Chondrocyte (in vitro differentiated cells): ENCODE measurements around the gene SLC35G2. TPM values are rescaled to one million over a fixed set of nuclear protein-coding genes. Genes with fewer than 3 reads are reported as not detected.
"Not testable (repeated sequence)": the region's sequence is repeated elsewhere in the genome, so short reads cannot be mapped to it uniquely, and the experiment has no call there.

Experiments
- DNase-seq: peaks from one replicate; pipeline ENCODE4 v3.0.0; 2021; ENCODE audit warnings: mixed read lengths, low spot score
- H3K27ac Mint-ChIP-seq: one replicate; pipeline ENCODE4 v1.8.0; 2021; ENCODE audit warnings: mild to moderate bottlenecking, moderate library complexity, mixed read lengths; ENCODE audit not compliant: unreplicated experiment
- H3K27me3 Mint-ChIP-seq: 2 replicates; pipeline ENCODE4 v1.8.0; 2021; ENCODE audit warnings: low read depth, mixed read lengths
- H3K36me3 Mint-ChIP-seq: 2 replicates; pipeline ENCODE4 v1.8.0; 2021; ENCODE audit warnings: low read depth, mixed read lengths
- H3K4me1 Mint-ChIP-seq: 2 replicates; pipeline ENCODE4 v1.8.0; 2021; ENCODE audit warnings: low read depth, mild to moderate bottlenecking, mixed read lengths
- H3K4me3 Mint-ChIP-seq: one replicate; pipeline ENCODE4 v1.8.0; 2021; ENCODE audit warnings: mild to moderate bottlenecking, moderate library complexity, mixed read lengths; ENCODE audit not compliant: unreplicated experiment
- H3K9me3 Mint-ChIP-seq: 2 replicates; pipeline ENCODE4 v1.8.0; 2021; ENCODE audit warnings: low read depth, mixed read lengths
- CTCF ChIP-seq: fragments of 200-600 bp; sonication (generic); IDR thresholded peaks from 2 replicates; pipeline ENCODE4 v1.5.0; 2021; ENCODE audit warnings: antibody characterized with exemption, mild to moderate bottlenecking, moderate library complexity
- total RNA-seq: library from RNA; stranded (reverse); gene quantifications from 3 replicates; pipeline ENCODE4 v1.2.1, GENCODE V29; 2021

Gene SLC35G2
- total RNA-seq, 1 donor from 2014 or later = 3.8 TPM

DNA sequence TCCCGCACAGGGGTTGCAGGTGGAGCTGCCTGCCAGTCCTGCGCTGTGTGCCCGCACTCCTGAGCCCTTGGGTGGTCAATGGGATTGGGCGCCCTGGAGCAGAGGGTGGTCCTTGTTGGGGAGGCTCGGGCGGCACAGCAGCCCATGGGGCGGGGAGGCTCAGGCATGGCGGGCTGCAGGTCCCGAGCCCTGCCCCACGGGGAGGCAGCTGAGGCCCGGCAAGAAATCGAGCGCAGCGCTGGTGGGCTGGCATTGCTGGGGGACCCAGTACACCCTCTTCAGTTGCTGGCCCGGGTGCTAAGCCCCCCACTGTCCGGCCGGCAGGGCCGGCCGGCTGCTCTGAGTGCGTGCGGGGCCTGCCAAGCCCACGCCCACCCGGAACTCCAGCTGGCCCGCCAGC is 71.0 kb downstream of the SLC35G2 start:
- peaks cover 6% of the 10 kb centered on the region for H3K36me3 Mint-ChIP-seq
- no peaks in the 10 kb centered on the region for H3K9me3 Mint-ChIP-seq

DNA sequence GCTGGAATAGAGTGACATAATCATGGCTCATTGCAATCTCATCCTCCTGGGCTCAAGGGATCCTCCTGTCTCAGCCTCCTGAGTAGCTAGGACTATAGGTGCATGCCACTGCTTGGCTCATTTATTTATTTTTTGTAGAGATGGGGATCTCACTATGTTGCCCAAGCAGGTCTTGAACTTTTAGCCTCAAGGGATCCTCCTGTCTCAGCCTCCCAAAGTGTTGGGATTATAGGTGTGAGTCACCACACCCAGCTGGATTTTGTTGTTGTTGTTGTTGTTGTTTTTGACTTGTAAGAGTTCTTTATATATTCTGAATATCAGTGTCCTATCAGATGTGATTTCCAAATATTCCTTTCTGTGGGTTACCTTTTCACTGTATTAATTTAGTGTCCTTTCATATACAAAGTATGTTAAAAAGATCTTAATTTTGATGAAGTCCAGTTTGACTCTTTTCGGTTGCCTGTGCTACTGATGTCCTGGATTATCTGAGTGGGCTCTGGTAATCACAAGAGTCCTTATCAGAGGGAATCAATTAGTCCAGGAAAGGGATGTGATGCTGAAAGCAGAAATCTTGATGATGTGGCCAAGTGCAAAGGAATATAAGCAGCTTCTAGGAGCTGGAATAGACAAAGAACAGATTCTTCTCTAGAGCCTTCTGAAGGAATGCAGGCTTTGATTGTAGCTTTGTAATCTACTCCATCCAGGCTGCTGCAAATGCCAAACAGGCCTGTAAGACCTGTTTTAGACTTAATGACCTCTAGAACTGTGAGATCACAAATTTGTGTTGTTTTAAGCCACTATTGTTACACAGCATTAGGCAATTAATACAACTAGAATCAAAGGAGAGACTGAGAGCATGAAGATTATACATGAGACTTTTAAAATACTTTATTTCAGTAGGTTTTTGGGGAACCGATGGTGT is 73.3 kb downstream of the SLC35G2 start:
- Mint-ChIP-seq H3K27ac (no peak overlapping the region), H3K27me3 (no peaks in the 10 kb centered on the region), H3K36me3 (peaks cover 6% of the 10 kb centered on the region), H3K4me1 (peaks cover 9% of the 10 kb centered on the region), H3K9me3 (no peaks in the 10 kb centered on the region), H3K4me3 (no peak overlapping the region)
- no peak for DNase-seq
- TF ChIP-seq CTCF = no peak

More for the DNA sequence above, 71.0 kb downstream of the SLC35G2 start:
- no peak for TF ChIP-seq CTCF
- H3K27me3 Mint-ChIP-seq = no peaks in the 10 kb centered on the region
- DNase-seq = no peak
- no peak overlapping the region for H3K4me3 Mint-ChIP-seq
- no peak overlapping the region for H3K27ac Mint-ChIP-seq
- peaks cover 17% of the 10 kb centered on the region for H3K4me1 Mint-ChIP-seq

DNA sequence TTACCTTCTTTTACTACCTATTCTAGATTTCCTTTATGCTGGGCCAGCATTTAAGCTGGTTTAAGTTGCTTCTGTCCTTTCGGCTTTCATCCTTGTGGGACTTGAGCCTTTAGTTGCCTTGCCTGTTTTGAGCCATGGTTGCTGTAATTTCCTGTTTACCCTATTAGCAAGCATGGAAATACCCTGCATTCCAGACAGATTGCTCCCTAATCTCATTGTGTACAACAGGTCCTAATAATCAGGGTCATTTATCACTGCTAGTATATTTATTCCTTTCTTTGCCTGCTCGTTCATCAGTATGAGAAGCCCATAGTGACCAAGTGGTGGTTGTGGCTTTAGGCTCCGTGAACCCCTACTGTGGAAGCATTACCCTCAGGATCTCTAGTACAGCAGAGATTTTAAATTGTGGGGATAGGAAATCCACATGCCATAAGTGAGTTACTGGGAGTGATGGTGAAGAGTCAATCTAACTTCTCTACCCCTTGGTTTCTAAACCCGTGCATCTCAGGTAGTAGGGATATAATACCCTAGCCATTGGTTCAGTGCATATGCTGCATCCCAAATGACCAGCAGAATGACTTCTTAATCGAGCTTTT is 75.0 kb downstream of the SLC35G2 start:
- no peak for TF ChIP-seq CTCF
- no peaks in the 10 kb centered on the region for H3K9me3 Mint-ChIP-seq
- H3K27me3 Mint-ChIP-seq = no peaks in the 10 kb centered on the region
- no peak overlapping the region for H3K4me3 Mint-ChIP-seq
- DNase-seq = no peak
- H3K36me3 Mint-ChIP-seq = peaks cover 4% of the 10 kb centered on the region
- peaks cover 15% of the 10 kb centered on the region for H3K4me1 Mint-ChIP-seq
- H3K27ac Mint-ChIP-seq = no peak overlapping the region

DNA sequence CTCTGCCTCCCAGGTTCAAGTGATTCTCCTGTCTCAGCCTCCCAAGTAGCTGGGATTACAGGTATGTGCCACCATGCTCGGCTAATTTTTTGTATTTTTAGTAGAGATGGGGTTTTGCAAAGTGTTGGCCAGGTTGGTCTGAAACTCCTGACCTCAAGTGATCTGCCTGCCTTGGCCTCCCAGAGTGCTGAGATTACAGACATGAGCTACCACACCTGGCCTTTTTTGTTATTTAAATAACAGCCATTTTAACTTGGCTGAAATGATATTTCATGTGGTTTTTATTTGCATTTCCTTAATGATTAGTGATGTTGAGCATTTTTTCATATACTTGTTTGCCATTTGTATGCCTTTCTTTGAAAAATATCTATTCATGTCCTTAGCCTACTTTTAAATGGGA is 78.2 kb downstream of the SLC35G2 start:
- peaks cover 30% of the 10 kb centered on the region for H3K4me1 Mint-ChIP-seq

GRCh38 chr3:136898549-136898948 is 79.6 kb downstream of the SLC35G2 start:
- Mint-ChIP-seq H3K27me3 (no peaks in the 10 kb centered on the region), H3K9me3 (peaks cover 16% of the 10 kb centered on the region), H3K36me3 (peaks cover 9% of the 10 kb centered on the region), H3K4me1 (peaks cover 33% of the 10 kb centered on the region), H3K27ac (no peak overlapping the region), H3K4me3 (no peak overlapping the region)
- no peak for DNase-seq
- TF ChIP-seq CTCF = no peak

More for the DNA sequence above, 78.2 kb downstream of the SLC35G2 start:
- DNase-seq, H3K36me3 Mint-ChIP-seq, H3K27ac Mint-ChIP-seq, H3K27me3 Mint-ChIP-seq, H3K4me3 Mint-ChIP-seq: not testable (repeated sequence)
- peaks cover 13% of the 10 kb centered on the region for H3K9me3 Mint-ChIP-seq
